Esophagus mucosa (tissue), 1 donor: ENCODE data around the gene ZSCAN10. TPM values are rescaled to one million over a fixed set of nuclear protein-coding genes. Genes with fewer than 3 reads are reported as not detected.

Experiments used
- ATAC-seq: fragments of 200-7000 bp; cut with Tn5 transposase; one replicate; pipeline ENCODE4 v1.9.1; 2020
- total RNA-seq: library from RNA; stranded (reverse); gene quantifications from one replicate; pipeline ENCODE4 v1.2.4, GENCODE V29; 2023
- donor health status: DM: yes; HTN: yes; CAD: no.

ZSCAN10 gene
- total RNA-seq, 1 donor from 2014 or later, result not detected

DNA sequence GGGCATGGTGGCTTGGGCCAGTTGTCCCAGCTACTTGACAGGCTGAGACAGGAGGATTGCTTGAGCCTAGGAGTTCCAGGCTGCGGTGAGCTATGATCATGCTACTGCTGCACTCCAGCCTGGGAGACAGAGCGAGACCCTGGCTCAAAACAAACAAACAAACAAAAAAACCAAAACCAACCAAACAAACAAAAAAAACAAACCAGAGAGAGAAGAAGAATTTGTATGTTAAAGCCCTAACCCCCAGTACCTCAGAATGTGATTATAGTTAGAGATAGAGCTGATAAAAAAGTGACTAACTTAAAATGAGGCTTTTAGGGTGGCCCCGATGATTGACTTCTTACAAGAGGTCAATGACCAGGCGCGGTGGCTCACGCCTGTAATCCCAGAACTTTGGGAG is 54.4 kb downstream of the ZSCAN10 start:
- ATAC-seq, result no peak

DNA sequence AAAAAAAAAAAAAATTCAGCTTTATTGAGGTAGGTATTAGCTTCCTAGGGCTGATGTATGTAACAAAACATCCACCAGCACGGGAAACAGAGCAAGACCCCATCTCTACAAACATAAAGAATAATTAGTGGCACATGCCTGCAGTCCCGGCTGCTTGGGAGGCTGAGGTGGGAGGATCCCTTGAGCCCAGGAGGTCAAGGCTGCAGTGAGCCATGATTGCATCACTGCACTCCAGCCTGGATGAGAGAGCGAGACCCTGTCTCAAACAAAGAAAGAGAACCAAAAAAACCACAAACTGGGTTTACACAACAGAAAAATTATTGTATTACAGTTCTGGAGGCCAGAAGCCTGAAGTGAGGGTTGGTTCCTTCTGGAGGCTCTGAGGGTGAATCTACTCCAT is 56.7 kb downstream of the ZSCAN10 start:
- no peak for ATAC-seq

DNA sequence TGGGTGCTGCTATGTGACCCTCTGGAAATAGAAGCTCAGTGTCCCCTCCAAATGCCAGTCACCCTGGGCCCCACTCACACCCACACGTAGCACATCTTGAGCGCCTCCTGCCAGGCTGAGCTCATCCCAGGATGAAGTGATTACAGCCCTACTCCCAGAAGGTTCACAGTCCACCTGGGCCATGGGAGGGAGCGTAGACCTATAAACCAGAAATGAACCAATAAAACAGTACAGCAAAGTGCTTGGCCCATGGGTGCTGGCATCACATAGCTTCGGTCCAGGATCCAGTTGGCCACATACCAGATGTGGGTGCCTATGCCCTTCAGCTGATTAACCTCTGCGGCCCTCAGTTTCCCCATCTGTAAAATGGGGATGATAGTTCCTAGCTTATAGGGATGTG is 60.2 kb downstream of the ZSCAN10 start:
- no peak for ATAC-seq

Other genes starting within 250 kb of the ZSCAN10 start
- 97.0 TPM for gene PRSS22, start 241.1 kb downstream of the ZSCAN10 start, total RNA-seq
- gene FLYWCH2, start 216.1 kb downstream of the ZSCAN10 start, total RNA-seq, result 19.5 TPM
- 16.4 TPM for gene FLYWCH1, start 187.4 kb downstream of the ZSCAN10 start, total RNA-seq
- gene KREMEN2, start 135.0 kb downstream of the ZSCAN10 start, total RNA-seq, result 1.3 TPM
- gene PAQR4, start 129.9 kb downstream of the ZSCAN10 start, total RNA-seq, result 11.1 TPM
- 16.9 TPM for gene PKMYT1, start 118.8 kb downstream of the ZSCAN10 start, total RNA-seq
- not detected for gene CLDN9, start 86.4 kb downstream of the ZSCAN10 start, total RNA-seq
- gene CLDN6, start 81.1 kb downstream of the ZSCAN10 start, total RNA-seq, result not detected
- gene TNFRSF12A, start 78.9 kb downstream of the ZSCAN10 start, total RNA-seq, result 11.7 TPM
- 26.6 TPM for gene HCFC1R1, start 75.4 kb downstream of the ZSCAN10 start, total RNA-seq
- 21.3 TPM for gene THOC6, start 75.3 kb downstream of the ZSCAN10 start, total RNA-seq
- 62.0 TPM for gene BICDL2, start 62.4 kb downstream of the ZSCAN10 start, total RNA-seq
- gene MMP25, start 52.7 kb downstream of the ZSCAN10 start, total RNA-seq, result 0.80 TPM
- gene IL32, start 33.7 kb downstream of the ZSCAN10 start, total RNA-seq, result 3.7 TPM
- gene ZNF205, start 13.3 kb upstream of the ZSCAN10 start, total RNA-seq, result 5.6 TPM
- gene ZNF213, start 35.7 kb upstream of the ZSCAN10 start, total RNA-seq, result 9.7 TPM
- gene OR1F1, start 88.9 kb upstream of the ZSCAN10 start, total RNA-seq, result not detected
- 4.1 TPM for gene ZNF200, start 135.9 kb upstream of the ZSCAN10 start, total RNA-seq
- gene MEFV, start 157.3 kb upstream of the ZSCAN10 start, total RNA-seq, result 0.52 TPM
- 9.3 TPM for gene ZNF263, start 184.2 kb upstream of the ZSCAN10 start, total RNA-seq
- gene TIGD7, start 206.1 kb upstream of the ZSCAN10 start, total RNA-seq, result 1.1 TPM
- 10.4 TPM for gene ZNF75A, start 206.2 kb upstream of the ZSCAN10 start, total RNA-seq